Progenitor cell of endocrine pancreas (in vitro differentiated cells): Measurements from ENCODE around the gene FRS2. TPM values are rescaled to one million over a fixed set of nuclear protein-coding genes. Genes with fewer than 3 reads are reported as not detected.
A peak's percentile ranks its signal among the peaks of the same experiment; 100 is the strongest.

Experiments
- DNase-seq: peaks from one replicate; pipeline ENCODE4 v3.0.0; 2021; ENCODE audit warnings: low spot score; ENCODE audit not compliant: unreplicated experiment
- H3K27ac Mint-ChIP-seq: 2 replicates; pipeline ENCODE4 v1.8.0; 2021; ENCODE audit warnings: mild to moderate bottlenecking, moderate library complexity, mixed read lengths
- H3K27me3 Mint-ChIP-seq: 2 replicates; pipeline ENCODE4 v1.8.0; 2021; ENCODE audit warnings: mixed read lengths
- H3K36me3 Mint-ChIP-seq: 2 replicates; pipeline ENCODE4 v1.8.0; 2022; ENCODE audit warnings: mixed read lengths; ENCODE audit not compliant: insufficient read depth
- H3K4me1 Mint-ChIP-seq: 2 replicates; pipeline ENCODE4 v1.8.0; 2021; ENCODE audit warnings: low read depth, mixed read lengths
- H3K4me3 Mint-ChIP-seq: 2 replicates; pipeline ENCODE4 v1.8.0; 2021; ENCODE audit warnings: low read depth, mild to moderate bottlenecking, moderate library complexity, mixed read lengths
- H3K9me3 Mint-ChIP-seq: 2 replicates; pipeline ENCODE4 v1.8.0; 2021; ENCODE audit warnings: low read depth, mixed read lengths
- long read RNA-seq: library from polyadenylated mRNA; unstranded; transcript quantifications from one replicate; pipeline ENCODE4 v2.0.0, GENCODE V29; 2020
- total RNA-seq: library from RNA; stranded (reverse); gene quantifications from 2 replicates; pipeline ENCODE4 v1.2.1, GENCODE V29; 2021
- TF ChIP-seq, protein P1 (sequence below): fragments of 200-600 bp; sonication (generic); IDR thresholded peaks from one replicate; pipeline ENCODE4 v1.5.0; 2021; ENCODE audit warnings: antibody characterized with exemption, mild to moderate bottlenecking; ENCODE audit not compliant: unreplicated experiment

The FRS2 gene, protein sequence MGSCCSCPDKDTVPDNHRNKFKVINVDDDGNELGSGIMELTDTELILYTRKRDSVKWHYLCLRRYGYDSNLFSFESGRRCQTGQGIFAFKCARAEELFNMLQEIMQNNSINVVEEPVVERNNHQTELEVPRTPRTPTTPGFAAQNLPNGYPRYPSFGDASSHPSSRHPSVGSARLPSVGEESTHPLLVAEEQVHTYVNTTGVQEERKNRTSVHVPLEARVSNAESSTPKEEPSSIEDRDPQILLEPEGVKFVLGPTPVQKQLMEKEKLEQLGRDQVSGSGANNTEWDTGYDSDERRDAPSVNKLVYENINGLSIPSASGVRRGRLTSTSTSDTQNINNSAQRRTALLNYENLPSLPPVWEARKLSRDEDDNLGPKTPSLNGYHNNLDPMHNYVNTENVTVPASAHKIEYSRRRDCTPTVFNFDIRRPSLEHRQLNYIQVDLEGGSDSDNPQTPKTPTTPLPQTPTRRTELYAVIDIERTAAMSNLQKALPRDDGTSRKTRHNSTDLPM
- total RNA-seq = 42.3 and 42.6 TPM in 2 replicates
- long read RNA-seq, transcript FRS2-206 (9 exons, 1,952 nt) = major isoform, 14 of 26 reads
- long read RNA-seq, partial matches to known transcripts = 3 of 26 reads
- long read RNA-seq, other reads (novel, unspliced or antisense) = 9 of 26 reads

DNA sequence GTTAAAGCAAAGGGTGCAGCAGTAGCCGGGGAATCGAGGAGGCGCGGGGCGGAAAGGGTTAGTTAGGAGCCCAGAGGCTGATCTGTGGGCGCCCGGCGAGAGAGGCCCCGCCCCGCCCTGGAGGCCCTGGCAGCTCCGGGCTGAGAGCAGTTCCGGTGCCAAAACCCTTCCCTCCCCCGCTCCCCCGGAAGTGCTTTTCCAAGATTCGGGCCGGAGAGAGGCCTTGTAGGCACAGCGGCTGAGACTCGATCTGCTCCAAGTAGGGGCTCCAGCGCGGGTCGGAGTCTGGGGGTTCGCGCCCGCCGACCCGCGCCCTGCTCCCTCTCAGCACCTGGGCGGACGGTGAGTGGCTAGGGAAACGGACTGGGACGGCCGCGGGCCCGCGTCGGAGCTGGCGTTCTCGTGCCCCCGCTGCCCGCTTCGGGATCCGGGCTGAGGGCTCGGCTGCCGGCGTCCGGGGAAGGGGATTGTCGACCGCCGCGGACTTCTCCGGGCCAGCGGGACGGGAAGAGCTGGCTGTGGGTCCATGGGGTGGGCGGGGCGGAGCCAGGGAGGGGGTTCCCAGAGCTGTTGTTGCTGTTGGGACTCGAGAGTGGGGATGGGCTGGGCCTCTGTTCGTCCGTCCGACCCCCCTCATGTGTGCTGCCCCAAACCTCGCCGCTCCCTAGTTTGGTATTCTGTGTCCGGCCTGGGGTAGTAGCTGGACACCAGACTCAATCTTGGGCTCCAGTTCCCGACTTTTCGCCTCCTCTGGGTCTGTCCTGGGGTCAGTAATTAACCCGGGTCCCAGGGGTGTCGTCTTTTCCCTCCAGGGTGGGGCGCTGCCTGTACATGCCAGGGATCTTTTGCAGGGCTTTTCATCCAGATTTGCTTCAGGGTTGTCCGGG is at the start of gene FRS2:
TSS of gene FRS2 (plus strand) at position 200 of the 887 bp plus-strand sequence. CDS start 98,643 bp downstream, outside the sequence.
- peaks cover 40% of the 10 kb centered on the region for H3K4me1 Mint-ChIP-seq
- H3K27me3 Mint-ChIP-seq = no peaks in the 10 kb centered on the region
- peak within 1 kb of the TSS; percentile 98 for H3K4me3 Mint-ChIP-seq
- TF ChIP-seq, protein P1, sequence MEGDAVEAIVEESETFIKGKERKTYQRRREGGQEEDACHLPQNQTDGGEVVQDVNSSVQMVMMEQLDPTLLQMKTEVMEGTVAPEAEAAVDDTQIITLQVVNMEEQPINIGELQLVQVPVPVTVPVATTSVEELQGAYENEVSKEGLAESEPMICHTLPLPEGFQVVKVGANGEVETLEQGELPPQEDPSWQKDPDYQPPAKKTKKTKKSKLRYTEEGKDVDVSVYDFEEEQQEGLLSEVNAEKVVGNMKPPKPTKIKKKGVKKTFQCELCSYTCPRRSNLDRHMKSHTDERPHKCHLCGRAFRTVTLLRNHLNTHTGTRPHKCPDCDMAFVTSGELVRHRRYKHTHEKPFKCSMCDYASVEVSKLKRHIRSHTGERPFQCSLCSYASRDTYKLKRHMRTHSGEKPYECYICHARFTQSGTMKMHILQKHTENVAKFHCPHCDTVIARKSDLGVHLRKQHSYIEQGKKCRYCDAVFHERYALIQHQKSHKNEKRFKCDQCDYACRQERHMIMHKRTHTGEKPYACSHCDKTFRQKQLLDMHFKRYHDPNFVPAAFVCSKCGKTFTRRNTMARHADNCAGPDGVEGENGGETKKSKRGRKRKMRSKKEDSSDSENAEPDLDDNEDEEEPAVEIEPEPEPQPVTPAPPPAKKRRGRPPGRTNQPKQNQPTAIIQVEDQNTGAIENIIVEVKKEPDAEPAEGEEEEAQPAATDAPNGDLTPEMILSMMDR = peak; percentile 28
- H3K9me3 Mint-ChIP-seq = no peaks in the 10 kb centered on the region
- peak; percentile 81 for DNase-seq
- H3K36me3 Mint-ChIP-seq = no peaks in the 10 kb centered on the region
- H3K27ac Mint-ChIP-seq = peak within 1 kb of the TSS; percentile 100

DNA sequence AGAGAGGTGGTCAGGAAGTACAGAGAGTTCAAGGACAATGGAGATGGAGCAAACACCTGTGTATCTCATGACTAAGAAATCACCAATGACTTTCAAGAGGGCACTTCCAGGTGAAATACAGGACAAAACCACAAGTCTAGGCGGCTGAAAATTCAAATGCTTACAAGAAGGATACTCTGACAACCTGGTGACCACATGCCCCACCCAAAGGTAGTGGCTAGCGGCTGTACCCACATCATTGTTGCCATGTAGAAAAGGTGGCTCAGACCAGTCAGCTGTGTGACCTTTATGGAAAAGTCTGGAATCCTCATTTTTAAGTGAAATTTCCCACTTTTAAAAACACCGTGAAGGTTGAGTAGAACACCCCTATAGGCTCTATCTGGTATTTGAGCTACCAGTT is 48.6 kb upstream of the FRS2 start:
- Mint-ChIP-seq H3K27me3 (no peaks in the 10 kb centered on the region), H3K36me3 (no peaks in the 10 kb centered on the region), H3K4me1 (peaks cover 8% of the 10 kb centered on the region), H3K9me3 (no peaks in the 10 kb centered on the region), H3K4me3 (no peak overlapping the region), H3K27ac (no peak overlapping the region)
- no peak for DNase-seq
- TF ChIP-seq, protein P1 = no peak

DNA sequence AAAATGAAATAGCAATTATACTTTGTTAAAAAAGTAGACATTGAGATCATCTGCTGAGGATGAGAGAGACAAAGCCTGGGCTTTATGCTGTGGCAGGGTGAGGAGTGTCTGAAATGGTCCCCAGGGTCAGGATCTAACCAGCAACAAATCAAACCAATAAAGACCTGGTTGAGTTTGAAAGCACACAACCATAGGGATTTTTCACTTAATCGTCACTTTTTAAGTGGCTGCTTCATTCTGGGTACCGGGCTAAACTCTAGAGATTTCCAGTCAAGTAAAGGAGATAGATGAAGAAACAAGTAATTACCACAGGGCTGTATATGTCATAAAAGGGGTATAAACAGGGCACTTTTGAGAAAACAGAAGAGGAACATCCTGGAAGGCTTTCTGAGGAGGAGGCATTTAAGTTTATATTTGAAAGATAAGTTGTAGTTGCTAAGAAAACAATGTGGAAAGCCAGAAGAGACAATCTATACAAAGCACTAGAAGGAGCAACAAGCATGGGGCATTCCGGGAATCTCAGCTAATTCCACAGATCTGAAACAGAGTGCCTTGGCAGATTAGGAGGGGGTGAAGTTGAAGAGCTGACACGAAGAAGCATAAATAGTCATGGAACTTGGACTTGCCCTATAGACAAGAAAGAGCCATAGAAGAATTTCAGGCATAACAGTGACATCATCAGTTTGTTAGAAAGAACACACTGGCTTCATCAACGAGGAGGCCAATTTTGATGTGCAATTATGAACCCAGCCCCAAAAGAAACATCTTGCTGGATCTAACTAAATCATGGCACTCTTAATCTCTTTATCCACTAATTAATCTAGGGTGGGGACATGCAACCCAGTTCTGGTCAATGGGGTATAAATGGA is 46.9 kb upstream of the FRS2 start:
- Mint-ChIP-seq H3K27me3 (no peaks in the 10 kb centered on the region), H3K9me3 (no peaks in the 10 kb centered on the region), H3K36me3 (no peaks in the 10 kb centered on the region), H3K27ac (no peak overlapping the region), H3K4me1 (peaks cover 1% of the 10 kb centered on the region), H3K4me3 (no peak overlapping the region)
- DNase-seq = no peak
- TF ChIP-seq, protein P1 = no peak

DNA sequence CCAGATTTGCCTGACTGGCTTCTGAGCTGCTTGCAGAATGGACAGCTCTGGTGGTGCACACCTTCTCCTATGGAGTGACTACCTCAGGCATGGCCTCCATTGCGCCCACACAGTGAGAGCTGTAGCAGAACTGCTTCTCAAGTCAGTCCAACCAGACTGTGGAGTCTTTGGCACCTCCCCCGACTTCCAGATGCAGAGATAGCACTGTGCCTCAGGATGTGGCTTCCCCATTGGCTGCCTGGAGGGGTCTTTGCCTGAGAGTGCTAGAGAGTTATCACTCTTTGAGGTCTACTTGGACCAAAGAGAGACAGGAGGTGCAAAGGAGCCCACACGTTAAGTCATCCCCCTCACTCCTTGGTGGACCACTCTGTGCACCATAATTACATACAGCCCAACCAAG is 44.8 kb upstream of the FRS2 start:
- Mint-ChIP-seq H3K4me3 (no peak overlapping the region), H3K4me1 (peaks cover 4% of the 10 kb centered on the region), H3K27ac (no peak overlapping the region), H3K9me3 (no peaks in the 10 kb centered on the region), H3K27me3 (no peaks in the 10 kb centered on the region), H3K36me3 (no peaks in the 10 kb centered on the region)
- TF ChIP-seq, protein P1 = no peak
- no peak for DNase-seq
